Measurements from ENCODE around the gene NECAB2. TPM values are rescaled to one million over a fixed set of nuclear protein-coding genes. Genes with fewer than 3 reads are reported as not detected.

Gene NECAB2
- total RNA-seq, 1 donor from 2014 or later, result not detected

DNA sequence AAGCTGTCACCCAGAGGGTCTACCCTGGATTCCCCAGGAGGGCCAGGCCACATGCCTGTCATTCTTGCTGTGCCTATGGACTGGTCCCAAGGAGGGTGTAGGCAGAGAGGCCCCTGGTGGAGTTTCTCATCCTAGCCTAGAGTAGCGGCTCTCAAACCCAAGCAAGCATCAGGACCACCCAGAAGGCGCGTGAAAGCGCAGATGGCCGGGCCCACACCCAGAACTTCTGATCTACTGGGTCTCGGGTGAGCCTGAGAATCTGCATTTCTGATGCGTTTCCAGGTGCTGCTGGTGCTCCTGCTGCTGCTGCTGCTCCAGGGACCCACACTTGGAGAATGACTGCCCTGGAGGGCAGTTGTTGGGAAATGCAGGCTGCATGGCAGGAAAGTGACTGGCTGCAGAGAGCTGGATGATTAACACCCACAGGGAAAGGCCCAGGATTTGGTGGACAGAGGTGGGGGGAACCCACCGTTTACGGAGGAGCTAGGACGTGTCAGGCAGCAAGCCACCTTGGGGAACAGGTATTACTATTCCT is 24.5 kb upstream of the NECAB2 start:
- Mint-ChIP-seq H3K4me3 (ENCODE audit: unreplicated experiment) (no peak overlapping the region), H3K36me3 (ENCODE audit: unreplicated experiment) (no peaks in the 10 kb centered on the region), H3K4me1 (ENCODE audit: unreplicated experiment) (peaks cover 2% of the 10 kb centered on the region), H3K9me3 (ENCODE audit: unreplicated experiment) (no peaks in the 10 kb centered on the region), H3K27ac (ENCODE audit: unreplicated experiment) (no peak overlapping the region), H3K27me3 (ENCODE audit: unreplicated experiment) (peaks cover 3% of the 10 kb centered on the region)
- TF ChIP-seq, protein P1, sequence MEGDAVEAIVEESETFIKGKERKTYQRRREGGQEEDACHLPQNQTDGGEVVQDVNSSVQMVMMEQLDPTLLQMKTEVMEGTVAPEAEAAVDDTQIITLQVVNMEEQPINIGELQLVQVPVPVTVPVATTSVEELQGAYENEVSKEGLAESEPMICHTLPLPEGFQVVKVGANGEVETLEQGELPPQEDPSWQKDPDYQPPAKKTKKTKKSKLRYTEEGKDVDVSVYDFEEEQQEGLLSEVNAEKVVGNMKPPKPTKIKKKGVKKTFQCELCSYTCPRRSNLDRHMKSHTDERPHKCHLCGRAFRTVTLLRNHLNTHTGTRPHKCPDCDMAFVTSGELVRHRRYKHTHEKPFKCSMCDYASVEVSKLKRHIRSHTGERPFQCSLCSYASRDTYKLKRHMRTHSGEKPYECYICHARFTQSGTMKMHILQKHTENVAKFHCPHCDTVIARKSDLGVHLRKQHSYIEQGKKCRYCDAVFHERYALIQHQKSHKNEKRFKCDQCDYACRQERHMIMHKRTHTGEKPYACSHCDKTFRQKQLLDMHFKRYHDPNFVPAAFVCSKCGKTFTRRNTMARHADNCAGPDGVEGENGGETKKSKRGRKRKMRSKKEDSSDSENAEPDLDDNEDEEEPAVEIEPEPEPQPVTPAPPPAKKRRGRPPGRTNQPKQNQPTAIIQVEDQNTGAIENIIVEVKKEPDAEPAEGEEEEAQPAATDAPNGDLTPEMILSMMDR (IDR thresholded peaks at IDR 0.05), result no peak
- DNase-seq (ENCODE audit: extremely low spot score, unreplicated experiment), result no peak

DNA sequence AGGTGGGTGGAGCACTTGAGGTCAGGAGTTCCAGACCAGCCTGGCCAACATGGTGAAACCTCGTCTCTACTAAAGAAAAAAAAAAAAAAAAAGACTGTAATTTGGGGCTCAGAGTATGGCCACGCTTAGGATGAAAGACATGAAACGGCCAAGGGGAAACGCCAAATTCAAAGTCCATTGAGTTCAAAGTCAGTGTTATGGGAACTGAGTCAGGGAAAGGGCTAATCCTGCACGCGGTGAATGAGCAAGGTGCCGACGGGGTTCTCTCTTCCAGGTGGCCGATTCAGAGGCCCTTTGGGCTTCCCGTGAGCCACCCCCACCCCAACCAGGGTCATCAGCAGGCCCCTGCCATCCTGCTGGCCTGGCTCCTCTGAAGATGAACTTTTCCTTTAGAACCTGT is 22.5 kb upstream of the NECAB2 start:
- H3K4me1 Mint-ChIP-seq (ENCODE audit: unreplicated experiment), result peaks cover 2% of the 10 kb centered on the region
- H3K4me3 Mint-ChIP-seq (ENCODE audit: unreplicated experiment), result no peak overlapping the region

DNA sequence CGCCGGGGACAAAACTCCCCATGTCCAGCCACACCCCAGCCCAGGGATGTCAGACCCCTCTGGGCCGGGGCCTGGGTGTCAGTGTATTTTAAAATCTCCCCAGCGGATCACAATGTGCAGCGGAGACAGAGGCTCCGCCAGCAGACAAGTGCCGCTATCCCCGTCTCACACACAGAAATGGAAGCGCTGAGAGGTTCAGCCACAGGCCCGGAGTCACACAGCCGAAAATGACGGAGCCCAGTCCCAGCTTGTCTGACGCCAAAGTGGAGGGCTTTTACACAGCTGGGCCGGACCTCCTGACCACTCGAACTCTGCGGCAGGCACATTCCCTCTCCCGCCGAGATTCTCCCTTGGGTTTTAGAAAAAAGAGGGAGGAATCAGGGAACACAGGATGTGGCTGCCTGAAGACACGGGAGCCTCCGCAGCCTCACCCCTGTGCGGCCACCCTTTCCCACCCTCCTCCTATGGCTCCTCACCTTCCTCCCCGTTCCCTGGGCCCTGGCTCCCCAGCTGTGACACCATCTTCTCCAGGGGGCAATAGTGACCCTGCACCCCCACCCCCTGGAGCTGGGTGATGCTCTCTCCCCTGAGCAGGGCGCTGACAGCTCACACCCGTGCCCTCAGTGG is 21.8 kb upstream of the NECAB2 start:
- Mint-ChIP-seq H3K4me1 (ENCODE audit: unreplicated experiment) (peaks cover 2% of the 10 kb centered on the region), H3K27ac (ENCODE audit: unreplicated experiment) (no peak overlapping the region), H3K9me3 (ENCODE audit: unreplicated experiment) (no peaks in the 10 kb centered on the region), H3K4me3 (ENCODE audit: unreplicated experiment) (no peak overlapping the region), H3K36me3 (ENCODE audit: unreplicated experiment) (no peaks in the 10 kb centered on the region), H3K27me3 (ENCODE audit: unreplicated experiment) (no peaks in the 10 kb centered on the region)
- TF ChIP-seq, protein P1 (IDR thresholded peaks at IDR 0.05), result no peak
- no peak for DNase-seq (ENCODE audit: extremely low spot score, unreplicated experiment)

More for the DNA sequence above, 22.5 kb upstream of the NECAB2 start:
- Mint-ChIP-seq H3K27ac (ENCODE audit: unreplicated experiment) (no peak overlapping the region), H3K36me3 (ENCODE audit: unreplicated experiment) (no peaks in the 10 kb centered on the region), H3K27me3 (ENCODE audit: unreplicated experiment) (peaks cover 3% of the 10 kb centered on the region), H3K9me3 (ENCODE audit: unreplicated experiment) (no peaks in the 10 kb centered on the region)
- DNase-seq (ENCODE audit: extremely low spot score, unreplicated experiment), result no peak
- TF ChIP-seq, protein P1 (IDR thresholded peaks at IDR 0.05), result no peak

DNA sequence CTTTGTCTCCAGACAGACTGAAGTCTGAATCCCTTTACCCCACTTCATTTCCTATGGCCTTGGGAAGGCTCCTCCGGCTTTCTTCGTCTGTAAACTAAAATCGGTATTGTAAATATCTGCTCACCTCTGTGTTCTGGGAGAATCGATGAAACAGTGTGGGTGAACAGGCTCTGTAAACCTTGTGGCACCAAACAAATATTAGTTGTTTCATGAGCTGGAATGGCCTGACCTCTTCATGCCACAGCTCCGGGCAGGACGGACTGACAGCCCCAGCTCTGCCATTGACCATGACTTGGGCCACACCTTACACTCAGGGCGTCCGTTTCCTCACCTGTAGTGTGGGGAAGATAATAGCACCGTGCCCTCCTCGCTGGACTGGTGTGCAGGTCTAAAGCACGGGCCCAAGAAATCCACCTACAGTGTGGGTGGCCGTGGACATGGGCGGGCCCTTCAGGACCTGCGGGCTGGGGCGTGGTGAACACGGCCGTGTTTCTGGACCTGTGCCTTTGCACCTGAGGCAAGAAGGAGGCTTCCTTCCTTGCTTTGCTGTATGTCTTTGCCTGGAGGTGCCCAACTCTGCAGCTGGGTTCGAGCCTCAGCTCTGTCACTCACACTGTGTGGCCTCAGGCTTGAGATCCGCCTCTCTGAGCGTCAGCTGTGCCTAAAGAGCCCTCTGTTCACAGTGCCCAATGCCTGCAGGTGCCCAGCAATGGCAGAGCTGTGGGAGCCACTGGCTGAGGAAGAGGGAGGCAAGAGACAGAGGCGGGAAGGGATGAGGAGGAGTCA is 21.1 kb upstream of the NECAB2 start:
- Mint-ChIP-seq H3K4me1 (ENCODE audit: unreplicated experiment) (peaks cover 2% of the 10 kb centered on the region), H3K9me3 (ENCODE audit: unreplicated experiment) (no peaks in the 10 kb centered on the region), H3K27me3 (ENCODE audit: unreplicated experiment) (no peaks in the 10 kb centered on the region), H3K27ac (ENCODE audit: unreplicated experiment) (no peak overlapping the region), H3K36me3 (ENCODE audit: unreplicated experiment) (no peaks in the 10 kb centered on the region), H3K4me3 (ENCODE audit: unreplicated experiment) (no peak overlapping the region)
- TF ChIP-seq, protein P1 (IDR thresholded peaks at IDR 0.05), result no peak
- DNase-seq (ENCODE audit: extremely low spot score, unreplicated experiment), result no peak

DNA sequence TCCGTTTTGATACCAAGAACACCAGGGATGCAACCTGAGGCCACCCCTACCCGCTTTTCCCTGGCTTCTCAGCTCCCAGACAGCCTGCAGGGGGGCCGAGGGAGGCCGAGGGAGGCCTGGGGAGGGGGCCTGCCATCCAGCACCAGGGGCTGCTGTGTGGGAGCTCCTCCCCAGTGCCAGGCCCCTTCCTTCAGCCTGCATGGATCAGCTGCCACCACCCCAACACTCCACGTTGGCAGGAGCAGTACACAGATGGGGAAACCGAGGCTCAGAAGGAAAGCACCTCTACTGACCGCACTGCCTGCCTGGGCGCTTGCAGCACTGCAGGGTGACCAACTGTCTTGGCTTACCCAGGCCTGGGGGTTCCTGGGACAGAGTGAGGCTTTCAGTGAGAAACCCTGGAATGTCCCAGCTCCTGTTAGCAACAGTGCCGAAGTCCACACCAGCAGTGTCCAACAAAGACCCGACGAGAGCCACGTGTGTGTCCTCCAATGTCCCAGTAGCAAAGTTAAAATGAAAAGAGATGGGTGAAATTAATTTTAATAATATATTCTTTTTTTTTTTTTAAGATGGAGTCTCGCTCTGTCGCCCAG is 20.3 kb upstream of the NECAB2 start:
- Mint-ChIP-seq H3K4me3 (ENCODE audit: unreplicated experiment) (no peak overlapping the region), H3K27me3 (ENCODE audit: unreplicated experiment) (no peaks in the 10 kb centered on the region), H3K9me3 (ENCODE audit: unreplicated experiment) (no peaks in the 10 kb centered on the region), H3K4me1 (ENCODE audit: unreplicated experiment) (peaks cover 2% of the 10 kb centered on the region), H3K36me3 (ENCODE audit: unreplicated experiment) (no peaks in the 10 kb centered on the region), H3K27ac (ENCODE audit: unreplicated experiment) (no peak overlapping the region)
- TF ChIP-seq, protein P1 (IDR thresholded peaks at IDR 0.05), result no peak
- no peak for DNase-seq (ENCODE audit: extremely low spot score, unreplicated experiment)
